HEK293T (cell line): Measurements from ENCODE around the gene ECSIT.

Experiments
- CTCF ChIA-PET: fragments of 350-600 bp; formaldehyde crosslinking; extraction: SDS; loops from one replicate; lab custom pipeline; 2021; ENCODE audit warnings: antibody characterized with exemption, inconsistent platforms; lab: Yijun Ruan, JAX
- POLR2A ChIA-PET: fragments of 350-600 bp; formaldehyde crosslinking; extraction: SDS; loops from one replicate; lab custom pipeline; 2020; ENCODE audit warnings: antibody characterized with exemption, inconsistent platforms; lab: Yijun Ruan, JAX
- DNase-seq: peaks from one replicate; pipeline ENCODE4 v3.0.0; 2012; ENCODE audit warnings: mixed read lengths; ENCODE audit errors: extremely low spot score
- ARNT ChIP-seq: fragments of 450-650 bp; IDR thresholded peaks from 2 replicates; pipeline ENCODE4 v1.6.1; 2017; ENCODE audit warnings: mild to moderate bottlenecking
- BHLHE40 ChIP-seq: fragments of 450-650 bp; IDR thresholded peaks from 2 replicates; pipeline ENCODE4 v1.6.1; 2016; ENCODE audit warnings: mild to moderate bottlenecking, moderate library complexity, borderline replicate concordance
- CTBP1 ChIP-seq: fragments of 450-650 bp; IDR thresholded peaks from 2 replicates; pipeline ENCODE4 v1.6.1; 2016; ENCODE audit warnings: borderline replicate concordance
- ELF4 ChIP-seq: fragments of 450-650 bp; IDR thresholded peaks from 2 replicates; pipeline ENCODE4 v1.6.1; 2017; ENCODE audit warnings: antibody characterized with exemption
- FOXA1 ChIP-seq: fragments of 450-650 bp; IDR thresholded peaks from 2 replicates; pipeline ENCODE4 v1.6.1; 2016; ENCODE audit warnings: mild to moderate bottlenecking
- FOXK2 ChIP-seq: fragments of 450-650 bp; IDR thresholded peaks from 2 replicates; pipeline ENCODE4 v1.6.1; 2016; ENCODE audit warnings: mild to moderate bottlenecking
- FOXM1 ChIP-seq: fragments of 450-650 bp; IDR thresholded peaks from 2 replicates; pipeline ENCODE4 v1.6.1; 2017; ENCODE audit warnings: mild to moderate bottlenecking, borderline replicate concordance
- HDGF ChIP-seq: fragments of 450-650 bp; IDR thresholded peaks from 2 replicates; pipeline ENCODE4 v1.6.1; 2017; ENCODE audit warnings: antibody characterized with exemption, borderline replicate concordance
- L3MBTL2 ChIP-seq: fragments of 450-650 bp; conservative IDR thresholded peaks from 2 replicates; pipeline ENCODE4 v1.6.1; 2016; ENCODE audit warnings: mild to moderate bottlenecking
- LEF1 ChIP-seq: fragments of 450-650 bp; IDR thresholded peaks from 2 replicates; pipeline ENCODE4 v1.6.1; 2017; ENCODE audit warnings: mild to moderate bottlenecking, borderline replicate concordance
- NFRKB ChIP-seq: fragments of 450-650 bp; IDR thresholded peaks from 2 replicates; pipeline ENCODE4 v1.6.1; 2016; ENCODE audit warnings: mild to moderate bottlenecking, moderate library complexity
- SP1 ChIP-seq: fragments of 450-650 bp; IDR thresholded peaks from 2 replicates; pipeline ENCODE4 v1.6.1; 2017
- SUZ12 ChIP-seq: fragments of 450-650 bp; IDR thresholded peaks from 2 replicates; pipeline ENCODE4 v1.6.1; 2016; ENCODE audit warnings: mild to moderate bottlenecking
- TARDBP ChIP-seq: fragments of 450-650 bp; IDR thresholded peaks from 2 replicates; pipeline ENCODE4 v1.6.1; 2016
- ZNF384 ChIP-seq: fragments of 450-650 bp; IDR thresholded peaks from 2 replicates; pipeline ENCODE4 v1.6.1; 2016
- TF ChIP-seq, protein P1 (sequence below): fragments of 450-650 bp; IDR thresholded peaks from 2 replicates; pipeline ENCODE4 v1.6.1; 2016

The ECSIT gene

DNA sequence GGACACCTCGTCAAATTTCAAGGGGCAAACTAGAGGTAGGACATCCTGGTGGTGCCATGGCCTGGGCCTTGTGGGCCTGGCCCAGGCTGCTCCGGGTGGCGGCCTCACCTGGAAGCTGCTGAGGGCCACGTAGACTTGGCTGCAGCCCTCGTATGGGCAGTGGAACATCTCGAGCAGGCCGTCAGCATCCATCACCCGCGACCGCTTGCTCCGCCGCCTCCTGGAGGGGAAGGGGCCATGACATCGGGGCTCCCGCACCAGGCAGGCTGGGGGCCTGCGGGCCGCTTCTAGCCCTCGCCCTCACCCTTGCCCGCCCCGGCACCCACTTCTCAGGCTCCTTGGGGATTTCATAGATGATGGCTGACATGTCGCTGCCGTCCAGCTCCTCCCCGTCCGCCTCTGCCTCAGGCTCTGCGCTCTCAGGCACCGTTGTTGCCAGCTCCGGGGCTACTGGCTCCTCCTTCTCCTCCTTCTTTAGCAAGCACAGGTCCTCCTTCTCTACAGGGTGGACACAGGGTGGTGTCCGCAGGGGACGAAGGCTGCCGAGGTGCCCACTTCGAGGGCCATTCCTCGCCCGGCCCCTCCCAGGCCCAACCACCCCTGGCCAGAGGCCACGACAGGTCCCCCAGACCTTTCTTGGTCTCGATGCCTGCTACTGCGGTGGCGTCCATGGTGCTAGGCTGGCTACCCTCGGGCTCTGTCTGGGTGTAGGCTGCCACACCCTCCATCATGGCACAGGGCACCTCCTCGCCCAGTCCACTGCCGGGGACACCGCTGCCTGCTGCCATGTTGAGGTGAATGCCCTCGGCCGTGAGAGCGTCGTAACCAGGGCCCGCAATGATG lies 42.1 kb downstream of the ECSIT start:
- TF ChIP-seq L3MBTL2 (no peak), FOXA1 (no peak), CTBP1 (no peak), HDGF (no peak), FOXK2 (no peak), ELF4 (no peak), SP1 (no peak)
- ChIA-PET POLR2A (no interaction called here), CTCF (interaction anchor here (0.6 kb wide), 1 partner anchor 70 kb away, joined by 7 read pairs; no protein-coding TSS in a partner anchor)
- DNase-seq, result no peak

DNA sequence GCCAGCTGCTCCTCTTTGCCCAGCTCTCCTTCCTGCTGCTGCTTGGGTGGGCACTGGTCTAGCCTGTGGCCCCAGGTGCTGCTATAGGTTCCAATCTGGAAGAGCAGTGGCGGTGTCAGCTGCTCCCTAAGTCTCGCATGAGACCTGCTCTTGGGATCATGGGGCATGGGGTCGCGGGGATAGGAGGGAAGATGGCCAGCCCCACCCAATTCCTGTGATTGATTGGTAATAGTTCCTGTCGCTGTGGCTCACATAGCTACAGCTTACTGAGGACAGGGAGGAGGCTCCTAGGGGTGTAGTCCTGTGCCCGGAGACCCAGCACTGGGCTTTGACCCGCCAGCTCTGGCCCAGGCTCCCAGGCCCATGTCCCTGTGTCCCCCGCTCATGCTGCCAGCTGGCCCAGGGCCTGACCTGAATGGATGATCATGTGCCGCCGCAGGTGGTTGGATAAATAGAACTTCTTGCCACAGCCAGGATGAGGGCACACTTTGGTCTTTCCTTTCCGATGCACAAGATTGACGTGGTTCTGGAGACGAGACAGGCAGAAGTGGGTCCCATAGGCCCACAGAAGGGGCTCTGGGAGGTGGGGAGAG lies 43.6 kb downstream of the ECSIT start:
- ChIA-PET POLR2A (no interaction called here), CTCF (interaction anchor here (0.7 to 0.8 kb wide), 2 partner anchors 102 to 136 kb away, joined by 3 read pairs; no protein-coding TSS in a partner anchor)
- DNase-seq, result no peak
- TF ChIP-seq FOXK2, result no peak
- no peak for TF ChIP-seq FOXA1
- TF ChIP-seq, protein P1, sequence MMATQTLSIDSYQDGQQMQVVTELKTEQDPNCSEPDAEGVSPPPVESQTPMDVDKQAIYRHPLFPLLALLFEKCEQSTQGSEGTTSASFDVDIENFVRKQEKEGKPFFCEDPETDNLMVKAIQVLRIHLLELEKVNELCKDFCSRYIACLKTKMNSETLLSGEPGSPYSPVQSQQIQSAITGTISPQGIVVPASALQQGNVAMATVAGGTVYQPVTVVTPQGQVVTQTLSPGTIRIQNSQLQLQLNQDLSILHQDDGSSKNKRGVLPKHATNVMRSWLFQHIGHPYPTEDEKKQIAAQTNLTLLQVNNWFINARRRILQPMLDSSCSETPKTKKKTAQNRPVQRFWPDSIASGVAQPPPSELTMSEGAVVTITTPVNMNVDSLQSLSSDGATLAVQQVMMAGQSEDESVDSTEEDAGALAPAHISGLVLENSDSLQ, result no peak
- TF ChIP-seq L3MBTL2, result no peak
- no peak for TF ChIP-seq HDGF
- no peak for TF ChIP-seq LEF1
- no peak for TF ChIP-seq TARDBP
- no peak for TF ChIP-seq BHLHE40
- TF ChIP-seq FOXM1, result no peak
- TF ChIP-seq SP1, result no peak
- no peak for TF ChIP-seq ZNF384
- TF ChIP-seq SUZ12, result no peak
- TF ChIP-seq ARNT, result no peak

DNA sequence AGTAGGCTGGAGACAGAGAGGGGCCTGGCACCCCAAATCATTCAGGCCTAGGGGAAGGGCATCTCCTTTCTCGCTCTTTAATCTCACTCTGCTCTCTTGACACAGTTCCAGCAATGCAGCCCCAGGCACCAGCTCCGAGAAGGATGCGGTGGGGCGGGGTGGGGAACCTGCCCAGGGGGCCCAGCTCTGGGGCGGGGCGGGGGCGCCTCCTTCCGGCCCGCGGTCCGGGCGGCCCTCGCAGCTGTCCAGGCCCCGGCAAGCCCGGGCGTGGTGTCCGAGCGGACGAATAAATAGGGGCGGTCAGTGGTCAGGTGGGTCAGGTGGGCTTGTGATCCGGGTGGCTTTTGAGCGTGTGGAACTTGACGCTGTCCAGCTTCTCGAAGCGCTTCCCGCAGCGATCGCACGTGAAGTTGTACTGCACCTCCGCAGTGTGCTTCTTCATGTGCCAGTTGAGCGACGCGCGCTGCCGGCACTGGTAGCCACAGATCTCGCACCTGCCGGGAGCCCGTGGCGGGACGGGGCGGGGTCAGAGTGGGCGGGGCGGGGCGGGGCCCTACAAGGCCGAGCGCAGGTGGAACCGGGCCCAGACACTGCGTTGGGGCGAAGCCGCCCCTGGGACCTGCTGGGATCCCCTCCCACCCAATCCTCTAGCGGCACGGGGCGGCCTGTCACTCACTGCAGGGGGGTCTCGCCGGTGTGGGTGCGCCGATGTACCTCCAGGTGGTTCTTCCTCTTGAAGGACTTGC lies 45.4 kb downstream of the ECSIT start:
- POLR2A ChIA-PET, result interaction anchor here (1.0 kb wide), 1 partner anchor 139 kb away, joined by 3 read pairs; no protein-coding TSS in a partner anchor
- CTCF ChIA-PET, result interaction anchor here (0.5 to 3.0 kb wide), 6 partner anchors 10 to 190 kb away, joined by 3 to 14 read pairs (median 7); no protein-coding TSS in a partner anchor
- no peak for DNase-seq
- TF ChIP-seq NFRKB (no peak), BHLHE40 (no peak), ELF4 (no peak), FOXM1 (no peak), ZNF384 (no peak), SUZ12 (no peak), FOXK2 (no peak), LEF1 (no peak), CTBP1 (no peak), TARDBP (no peak), ARNT (no peak), FOXA1 (no peak), SP1 (no peak), HDGF (no peak), L3MBTL2 (no peak)
- TF ChIP-seq, protein P1, result no peak

DNA sequence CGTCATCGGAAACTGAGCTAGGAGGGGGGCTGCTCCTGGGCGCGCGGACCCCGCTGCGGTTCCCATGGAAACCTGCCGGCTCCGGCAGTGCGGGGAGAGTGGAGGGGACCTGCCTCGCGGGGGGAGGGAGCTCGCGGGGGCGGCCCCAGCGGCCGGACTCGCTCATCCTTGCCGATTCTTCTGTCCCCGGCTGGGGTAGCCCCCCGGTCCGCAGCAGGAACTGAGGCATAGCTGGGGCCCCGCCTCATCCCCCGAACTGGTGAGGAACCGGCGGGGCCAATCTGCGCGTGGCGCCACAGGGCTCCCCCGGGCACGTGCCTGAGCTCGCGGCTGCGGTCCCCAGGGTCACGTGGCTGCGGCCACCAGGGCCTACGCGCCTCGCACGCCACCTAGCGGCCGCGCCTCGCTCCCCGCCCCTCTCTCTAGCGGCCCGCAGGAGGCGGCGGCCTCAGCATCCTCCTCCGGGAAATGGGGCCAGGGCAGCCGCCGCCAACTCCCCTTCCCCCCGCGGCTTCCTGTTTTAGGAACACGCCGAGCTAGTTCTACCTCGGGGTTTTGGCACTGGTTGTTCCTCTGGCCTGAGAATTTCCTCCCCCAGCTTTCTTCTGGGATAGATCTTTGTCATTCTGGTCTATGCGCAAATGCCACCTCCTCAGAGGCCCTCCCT lies 46.4 kb downstream of the ECSIT start:
- TF ChIP-seq L3MBTL2 (peak; percentile 96), SP1 (no peak), FOXK2 (no peak), FOXM1 (peak; percentile 58; the same call in 1 of the 2 replicates), BHLHE40 (no peak; the same call in 1 of the 2 replicates), HDGF (no peak), CTBP1 (peak; percentile 55; the same call in 1 of the 2 replicates), FOXA1 (no peak), ARNT (peak; percentile 79), LEF1 (peak; percentile 85; the same call in 1 of the 2 replicates), SUZ12 (no peak)
- TF ChIP-seq, protein P1, result no peak
- CTCF ChIA-PET, result interaction anchor here (0.5 to 3.0 kb wide), 18 partner anchors 11 to 402 kb away, joined by 3 to 14 read pairs (median 4); partner anchors contain the start of genes ELOF1 and PRKCSH
- POLR2A ChIA-PET, result interaction anchor here (0.7 to 1.7 kb wide), 5 partner anchors 18 to 189 kb away, joined by 3 to 12 read pairs (median 3); partner anchors contain the start of gene SWSAP1
- peak; percentile 96 for DNase-seq
